ENCODE results near the gene ADGRG6. TPM values are rescaled to one million over a fixed set of nuclear protein-coding genes. Genes with fewer than 3 reads are reported as not detected.

The ADGRG6 gene
- polyA plus RNA-seq, 1 experiment, result 25.4 TPM

DNA sequence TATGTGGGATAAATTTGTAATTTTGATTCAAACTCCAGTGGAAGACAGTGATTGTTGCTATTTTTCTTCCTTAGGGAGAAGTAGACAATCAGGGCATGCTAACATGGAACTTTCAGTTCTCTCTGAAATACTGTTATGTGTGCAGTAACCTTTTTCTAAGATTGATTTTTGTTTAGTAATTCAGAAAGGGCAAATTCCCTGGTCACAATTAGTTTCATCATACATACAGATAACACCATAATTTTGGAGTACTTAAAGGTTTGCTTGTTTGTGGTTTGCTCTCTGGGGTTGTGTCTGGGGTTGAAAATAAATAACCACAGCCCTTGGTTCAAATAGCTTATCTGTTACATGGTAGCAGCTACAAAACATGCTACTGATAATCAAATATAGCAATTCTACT is 34.4 kb downstream of the ADGRG6 start:
- no peak overlapping the region for H3K4me3 ChIP-seq (ENCODE audit: low read depth, low read length)
- ChIA-PET POLR2A (no interaction called here), CTCF (no interaction called here)
- DNase-seq (ENCODE audit: low read depth), result no peak
- TF ChIP-seq, protein P1, sequence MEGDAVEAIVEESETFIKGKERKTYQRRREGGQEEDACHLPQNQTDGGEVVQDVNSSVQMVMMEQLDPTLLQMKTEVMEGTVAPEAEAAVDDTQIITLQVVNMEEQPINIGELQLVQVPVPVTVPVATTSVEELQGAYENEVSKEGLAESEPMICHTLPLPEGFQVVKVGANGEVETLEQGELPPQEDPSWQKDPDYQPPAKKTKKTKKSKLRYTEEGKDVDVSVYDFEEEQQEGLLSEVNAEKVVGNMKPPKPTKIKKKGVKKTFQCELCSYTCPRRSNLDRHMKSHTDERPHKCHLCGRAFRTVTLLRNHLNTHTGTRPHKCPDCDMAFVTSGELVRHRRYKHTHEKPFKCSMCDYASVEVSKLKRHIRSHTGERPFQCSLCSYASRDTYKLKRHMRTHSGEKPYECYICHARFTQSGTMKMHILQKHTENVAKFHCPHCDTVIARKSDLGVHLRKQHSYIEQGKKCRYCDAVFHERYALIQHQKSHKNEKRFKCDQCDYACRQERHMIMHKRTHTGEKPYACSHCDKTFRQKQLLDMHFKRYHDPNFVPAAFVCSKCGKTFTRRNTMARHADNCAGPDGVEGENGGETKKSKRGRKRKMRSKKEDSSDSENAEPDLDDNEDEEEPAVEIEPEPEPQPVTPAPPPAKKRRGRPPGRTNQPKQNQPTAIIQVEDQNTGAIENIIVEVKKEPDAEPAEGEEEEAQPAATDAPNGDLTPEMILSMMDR (IDR thresholded peaks at IDR 0.05; ENCODE audit: insufficient read depth, low read depth, low read length), result no peak
- no peaks in the 10 kb centered on the region for H3K36me3 ChIP-seq (ENCODE audit: control insufficient read depth, insufficient read depth, low read length)
- H3K27me3 ChIP-seq (ENCODE audit: control insufficient read depth, insufficient read depth, low read length), result no peaks in the 10 kb centered on the region

DNA sequence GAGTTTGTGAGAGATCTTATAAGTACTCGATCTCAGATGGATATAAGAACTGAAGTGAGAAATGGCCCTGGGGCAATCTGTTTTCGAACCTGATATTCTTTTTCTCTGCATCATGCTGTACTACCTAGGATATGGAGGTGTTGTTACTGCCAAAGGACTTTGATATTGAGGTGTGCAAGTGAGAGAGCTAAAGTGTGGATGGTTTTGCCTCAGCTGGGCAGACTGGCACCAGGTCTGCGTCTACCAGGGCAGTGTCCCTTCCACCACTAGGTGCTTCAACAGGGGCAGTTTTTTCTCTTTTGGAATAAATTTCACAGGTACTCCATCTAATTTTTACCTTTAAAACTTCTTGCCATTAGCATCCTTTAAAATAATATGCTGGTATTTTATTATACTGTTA is 35.0 kb downstream of the ADGRG6 start:
- Histone ChIP-seq H3K27me3 (ENCODE audit: control insufficient read depth, insufficient read depth, low read length) (no peaks in the 10 kb centered on the region), H3K36me3 (ENCODE audit: control insufficient read depth, insufficient read depth, low read length) (no peaks in the 10 kb centered on the region), H3K4me3 (ENCODE audit: low read depth, low read length) (no peak overlapping the region)
- POLR2A ChIA-PET, result no interaction called here
- TF ChIP-seq, protein P1 (IDR thresholded peaks at IDR 0.05; ENCODE audit: insufficient read depth, low read depth, low read length), result no peak
- CTCF ChIA-PET, result no interaction called here
- no peak for DNase-seq (ENCODE audit: low read depth)

DNA sequence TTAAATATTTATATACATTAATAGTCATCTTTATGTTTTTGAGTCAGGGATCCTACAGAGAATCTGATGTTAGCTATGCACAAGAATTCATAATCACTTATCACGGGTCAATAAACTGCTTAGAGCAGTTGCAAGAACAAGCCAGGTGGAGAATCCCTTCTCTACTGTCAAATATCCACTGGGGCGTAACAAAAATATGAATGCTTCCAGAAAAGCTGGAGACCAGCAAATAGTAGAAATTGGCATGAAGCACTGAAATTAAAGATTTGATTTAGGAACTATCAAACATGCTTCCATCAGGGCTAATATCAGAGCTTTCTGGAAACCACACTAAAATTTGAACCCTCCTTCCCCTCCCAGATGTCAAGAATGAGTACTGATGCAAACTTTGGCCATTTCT is 37.3 kb downstream of the ADGRG6 start:
- TF ChIP-seq, protein P1 (IDR thresholded peaks at IDR 0.05; ENCODE audit: insufficient read depth, low read depth, low read length), result no peak
- H3K36me3 ChIP-seq (ENCODE audit: control insufficient read depth, insufficient read depth, low read length), result no peaks in the 10 kb centered on the region
- POLR2A ChIA-PET, result no interaction called here
- no peak overlapping the region for H3K4me3 ChIP-seq (ENCODE audit: low read depth, low read length)
- no peaks in the 10 kb centered on the region for H3K27me3 ChIP-seq (ENCODE audit: control insufficient read depth, insufficient read depth, low read length)
- CTCF ChIA-PET, result interaction anchor here (0.9 to 1.0 kb wide), 2 partner anchors 35 to 191 kb away, joined by 3 read pairs; no protein-coding TSS in a partner anchor
- no peak for DNase-seq (ENCODE audit: low read depth)

DNA sequence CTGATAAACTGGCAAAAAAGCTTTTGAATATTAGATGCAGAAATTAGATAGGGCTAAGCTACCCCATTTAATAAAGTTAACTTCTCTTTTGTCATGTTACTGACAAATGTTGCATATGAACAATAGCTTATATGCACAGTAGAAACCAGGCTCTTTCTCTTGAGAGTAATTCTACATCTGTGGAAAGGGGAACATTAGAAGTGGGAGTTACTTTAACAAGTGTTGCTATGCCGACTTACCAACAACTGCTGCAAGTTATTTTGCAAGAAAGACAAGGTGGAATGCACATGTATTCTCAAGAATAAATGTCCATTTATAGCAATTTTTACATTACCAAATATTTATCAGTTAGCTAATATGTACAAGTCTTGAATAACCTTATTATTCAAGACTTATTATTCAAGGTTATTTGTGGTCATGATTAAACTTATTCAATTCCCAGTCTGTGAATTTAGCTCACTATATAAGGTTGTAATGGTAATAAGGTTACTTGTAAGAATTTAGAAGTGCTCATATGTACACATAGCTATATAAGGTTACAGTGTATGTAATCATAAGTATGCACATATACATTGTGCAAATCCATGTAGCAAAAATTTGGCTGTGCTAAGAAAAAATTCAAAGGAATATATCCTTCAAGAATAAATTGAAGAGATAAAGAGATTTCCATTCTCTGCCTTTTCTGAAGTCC is 38.3 kb downstream of the ADGRG6 start:
- TF ChIP-seq, protein P1 (IDR thresholded peaks at IDR 0.05; ENCODE audit: insufficient read depth, low read depth, low read length), result no peak
- CTCF ChIA-PET, result interaction anchor here (1.0 kb wide), 1 partner anchor 192 kb away, joined by 3 read pairs; no protein-coding TSS in a partner anchor
- H3K27me3 ChIP-seq (ENCODE audit: control insufficient read depth, insufficient read depth, low read length), result no peaks in the 10 kb centered on the region
- H3K4me3 ChIP-seq (ENCODE audit: low read depth, low read length), result no peak overlapping the region
- H3K36me3 ChIP-seq (ENCODE audit: control insufficient read depth, insufficient read depth, low read length), result no peaks in the 10 kb centered on the region
- no peak for DNase-seq (ENCODE audit: low read depth)
- POLR2A ChIA-PET, result no interaction called here

DNA sequence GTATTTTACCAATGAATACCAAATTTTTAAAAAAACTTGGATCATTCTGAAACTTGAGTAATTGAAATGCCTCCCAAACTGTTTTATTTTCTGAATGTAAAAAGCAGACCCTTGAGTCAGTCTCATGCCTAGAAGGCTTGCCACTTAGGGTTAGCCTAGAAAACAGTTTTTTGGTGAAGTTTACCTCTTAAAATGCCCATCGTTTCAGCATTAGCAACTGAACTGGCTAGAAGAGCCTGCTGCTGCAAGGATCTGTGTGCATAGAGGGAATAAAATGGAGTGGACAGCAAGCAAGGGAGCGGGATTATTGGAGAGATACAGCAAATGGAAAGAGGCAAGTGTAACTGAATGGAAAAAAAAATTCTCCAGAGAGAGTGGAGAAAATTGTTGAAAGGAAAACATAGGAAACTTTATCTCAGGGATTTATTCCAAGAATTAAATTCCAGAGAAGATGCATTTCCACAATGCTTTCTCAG is 40.1 kb downstream of the ADGRG6 start:
- no peak overlapping the region for H3K4me3 ChIP-seq (ENCODE audit: low read depth, low read length)
- TF ChIP-seq, protein P1 (IDR thresholded peaks at IDR 0.05; ENCODE audit: insufficient read depth, low read depth, low read length), result no peak
- ChIA-PET CTCF (no interaction called here), POLR2A (no interaction called here)
- H3K36me3 ChIP-seq (ENCODE audit: control insufficient read depth, insufficient read depth, low read length), result no peaks in the 10 kb centered on the region
- no peaks in the 10 kb centered on the region for H3K27me3 ChIP-seq (ENCODE audit: control insufficient read depth, insufficient read depth, low read length)
- no peak for DNase-seq (ENCODE audit: low read depth)

All from BJ (cell line).